Smooth muscle cell of the brain vasculature (primary cell): ENCODE data around the gene HOTAIR.

Experiments used
- DNase-seq: peaks from one replicate; pipeline ENCODE4 v3.0.0-alpha.2; 2012; ENCODE audit warnings: low read depth, low spot score

HOTAIR gene

GRCh38 chr12:53988541-53989226 is 13.9 kb upstream of the HOTAIR start:
- no peak for DNase-seq

GRCh38 chr12:53987787-53988230 is 13.1 kb upstream of the HOTAIR start:
- DNase-seq, result no peak

GRCh38 chr12:53986686-53987483 is 12.1 kb upstream of the HOTAIR start:
- no peak for DNase-seq

DNA sequence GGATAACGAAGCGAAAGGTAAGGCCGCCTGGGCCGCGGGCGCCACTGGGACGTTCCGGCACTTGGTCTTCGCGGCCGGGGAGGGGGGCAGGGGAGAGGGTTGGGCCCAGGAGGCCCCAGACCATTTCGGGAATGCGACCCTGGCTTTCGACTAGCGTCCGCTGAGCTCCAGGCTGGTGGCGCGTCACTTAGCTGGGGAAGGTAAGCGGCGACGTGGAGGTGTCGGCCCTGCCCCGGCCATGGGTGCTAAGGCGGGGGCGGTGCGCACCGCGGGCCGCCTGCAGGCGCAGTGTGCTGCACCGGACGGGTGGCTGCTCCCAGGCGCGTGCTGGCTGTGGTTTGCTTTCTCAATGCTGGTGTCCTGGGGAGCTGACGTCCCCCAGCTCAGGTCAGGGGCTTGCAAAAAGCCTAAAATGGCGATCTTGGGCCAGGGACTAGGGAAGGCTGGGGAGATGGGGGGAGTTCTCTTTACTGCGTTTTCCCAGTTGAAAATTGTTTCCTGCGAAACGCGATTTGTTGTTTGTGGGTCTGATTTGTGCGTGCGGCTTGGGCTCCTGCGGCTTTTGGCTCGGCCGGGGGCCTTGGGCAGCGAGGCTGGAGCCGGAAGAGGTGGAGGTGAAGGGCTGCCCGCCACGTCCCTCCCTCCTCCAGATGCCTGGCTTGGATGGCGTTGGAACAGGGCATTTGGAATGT is 11.4 kb upstream of the HOTAIR start:
- DNase-seq, result no peak

- no peak for DNase-seq
These were observed 10.9 kb upstream of the HOTAIR start for GRCh38 chr12:53985692-53985993.

GRCh38 chr12:53984901-53985691 is 10.3 kb upstream of the HOTAIR start, which contains the start of gene HOXC10:
Gene HOXC10, plus strand, starts transcription at chr12:53985146. Its CDS starts 114 bp downstream, at chr12:53985260.
- DNase-seq, result no peak

DNA sequence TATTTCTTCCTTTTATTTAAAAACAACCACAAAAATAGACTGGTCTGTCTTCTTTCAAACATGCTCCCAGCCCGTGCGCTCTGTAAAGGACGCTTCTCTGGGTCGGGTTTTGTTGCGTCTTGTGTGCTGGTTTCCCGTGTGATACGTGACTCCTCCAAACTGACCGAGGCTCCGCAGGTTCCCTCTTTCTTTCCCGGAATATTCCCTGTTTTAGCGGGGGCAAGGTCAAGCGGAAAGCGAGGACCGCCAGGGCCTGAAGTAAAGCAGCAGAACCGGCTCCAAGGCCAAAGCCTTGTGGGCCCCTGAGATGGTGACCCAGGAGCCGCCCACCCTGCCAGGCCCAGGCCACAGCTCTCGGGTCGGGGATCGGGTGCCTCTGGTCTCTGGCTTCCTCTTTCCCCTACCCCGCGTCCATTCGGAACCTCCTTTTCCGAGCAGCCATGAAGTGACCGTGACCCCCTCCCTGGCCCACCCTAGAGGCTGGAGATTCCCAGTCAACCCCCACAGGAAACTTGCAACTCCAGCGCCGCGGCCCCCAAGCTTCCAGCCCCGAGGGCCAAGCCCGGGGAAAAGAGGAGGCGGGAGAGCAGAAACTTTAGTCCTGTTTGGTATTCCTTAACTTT is 9.3 kb upstream of the HOTAIR start:
- no peak for DNase-seq

- no peak for DNase-seq
These were observed 8.8 kb upstream of the HOTAIR start for GRCh38 chr12:53983568-53983949.

DNA sequence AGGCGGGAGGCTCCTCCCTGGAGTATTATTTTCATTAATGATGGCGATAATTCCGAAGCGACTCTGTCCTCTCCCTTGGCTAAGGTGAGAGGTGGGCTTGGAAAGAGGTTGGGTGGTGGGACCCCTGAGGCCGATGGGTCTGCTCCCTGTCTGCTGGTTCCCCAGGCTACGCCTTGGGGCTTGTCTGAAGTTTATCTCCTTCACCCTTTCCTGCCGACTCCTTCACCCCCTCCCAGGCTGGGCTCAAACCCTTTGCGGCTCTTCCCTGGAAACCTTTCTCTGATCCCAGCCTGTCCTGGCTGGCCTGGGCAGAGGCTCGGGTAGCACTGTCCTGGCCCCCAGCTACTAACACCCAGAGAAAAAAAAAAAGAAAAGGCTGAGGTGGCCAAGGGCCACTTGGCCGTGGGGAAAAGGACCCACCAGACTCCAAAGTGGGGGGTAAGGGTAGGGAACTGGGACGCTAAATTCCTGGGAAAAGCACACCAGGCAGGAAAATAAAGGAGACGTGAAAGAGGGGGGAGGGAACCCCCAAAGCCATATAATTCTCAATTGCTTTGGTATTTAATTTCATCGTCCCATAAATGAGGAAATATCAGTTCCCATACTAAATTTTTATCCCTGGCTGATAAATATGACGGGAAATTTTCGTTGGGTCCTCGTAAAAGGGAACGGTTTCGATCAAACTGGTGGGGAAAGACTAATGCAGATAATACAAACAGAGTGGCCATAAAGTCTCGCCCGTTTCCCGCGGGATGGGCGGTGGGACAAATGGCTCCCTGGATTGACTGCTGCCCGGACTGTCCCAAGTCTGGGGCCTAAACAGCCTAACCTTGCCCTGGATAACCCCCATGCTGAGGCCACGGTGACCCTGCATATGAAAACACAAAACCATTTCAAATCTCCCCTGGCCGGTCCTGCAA is 8.2 kb upstream of the HOTAIR start:
- no peak for DNase-seq

- no peak for DNase-seq
These were observed 7.1 kb upstream of the HOTAIR start for GRCh38 chr12:53981634-53982565.

DNA sequence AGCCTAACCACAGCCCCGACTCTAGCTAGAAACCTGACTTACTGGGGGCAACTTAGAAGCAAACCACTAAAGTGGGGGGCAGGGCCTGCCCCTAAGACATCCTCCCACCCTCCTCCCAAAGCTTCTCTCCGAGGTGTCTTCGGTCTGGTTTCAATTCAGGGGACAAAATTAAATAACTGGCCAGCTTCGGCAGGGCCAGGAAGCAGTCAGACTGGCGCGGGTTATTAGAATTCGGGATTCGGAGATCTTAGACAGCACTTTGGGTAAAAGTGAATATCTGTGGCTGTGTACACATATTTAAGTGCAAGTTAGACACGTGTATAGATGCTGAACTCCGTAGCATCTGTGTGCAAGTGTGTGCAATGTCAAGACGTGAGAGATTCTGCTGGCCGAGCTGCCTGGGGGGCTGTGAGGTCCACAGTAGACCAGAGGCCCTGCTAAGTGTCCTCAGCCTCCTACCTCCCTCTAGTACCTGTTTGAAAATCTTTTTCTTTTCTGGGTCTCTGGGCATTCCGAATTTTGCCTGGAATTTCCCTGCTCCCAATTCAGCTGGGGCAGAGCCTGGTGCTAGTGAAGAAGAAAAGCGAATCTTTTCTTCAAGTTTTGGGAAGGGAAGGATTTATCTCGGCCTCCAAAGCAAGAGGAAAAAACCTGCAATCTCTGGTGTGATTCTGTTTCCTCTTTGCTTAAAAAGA is 6.2 kb upstream of the HOTAIR start:
- no peak for DNase-seq

- DNase-seq, result no peak
These were observed 5.5 kb upstream of the HOTAIR start for GRCh38 chr12:53980104-53980801.

GRCh38 chr12:53978477-53979356 is 4.0 kb upstream of the HOTAIR start:
- no peak for DNase-seq

DNA sequence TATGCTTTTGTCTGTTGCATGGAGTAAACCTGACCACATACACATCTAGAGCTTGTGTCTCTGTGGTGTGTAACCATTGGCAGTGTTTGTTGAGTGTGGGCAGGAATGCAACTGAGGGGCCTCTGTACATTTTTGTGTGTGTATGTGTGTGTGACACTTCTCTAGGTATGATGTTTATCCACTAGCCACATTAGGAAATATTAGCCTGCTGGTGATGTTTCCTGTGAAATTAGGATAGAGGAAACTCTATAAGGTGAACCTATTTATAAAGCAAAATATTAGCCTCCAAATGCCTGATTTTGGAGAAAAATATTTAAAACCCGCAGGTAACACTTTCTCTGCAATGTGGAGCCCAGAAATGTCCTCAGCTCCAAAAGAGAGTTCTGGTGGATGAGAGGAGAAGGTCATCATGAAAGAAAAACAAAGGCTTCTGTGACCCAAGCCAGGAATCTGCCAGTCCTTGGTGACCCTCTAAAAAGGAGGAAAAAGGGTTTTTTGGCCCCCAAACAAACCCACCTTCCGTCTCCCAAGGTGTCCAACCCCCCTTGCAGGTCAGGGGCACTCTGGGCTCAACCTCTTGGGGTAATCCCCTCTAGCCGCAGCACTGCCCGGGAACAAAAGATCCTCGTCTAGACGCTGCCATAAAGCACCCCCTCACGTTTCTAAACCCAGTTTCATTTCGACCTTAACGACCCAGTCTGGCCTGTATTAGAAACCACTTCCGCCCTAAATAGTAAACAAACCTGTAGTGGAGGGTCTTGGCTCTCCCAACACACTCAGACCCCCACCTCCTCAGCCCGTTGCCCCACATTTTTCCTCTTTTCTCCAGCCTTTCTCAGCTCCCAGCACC is 3.1 kb upstream of the HOTAIR start:
- DNase-seq, result no peak

DNA sequence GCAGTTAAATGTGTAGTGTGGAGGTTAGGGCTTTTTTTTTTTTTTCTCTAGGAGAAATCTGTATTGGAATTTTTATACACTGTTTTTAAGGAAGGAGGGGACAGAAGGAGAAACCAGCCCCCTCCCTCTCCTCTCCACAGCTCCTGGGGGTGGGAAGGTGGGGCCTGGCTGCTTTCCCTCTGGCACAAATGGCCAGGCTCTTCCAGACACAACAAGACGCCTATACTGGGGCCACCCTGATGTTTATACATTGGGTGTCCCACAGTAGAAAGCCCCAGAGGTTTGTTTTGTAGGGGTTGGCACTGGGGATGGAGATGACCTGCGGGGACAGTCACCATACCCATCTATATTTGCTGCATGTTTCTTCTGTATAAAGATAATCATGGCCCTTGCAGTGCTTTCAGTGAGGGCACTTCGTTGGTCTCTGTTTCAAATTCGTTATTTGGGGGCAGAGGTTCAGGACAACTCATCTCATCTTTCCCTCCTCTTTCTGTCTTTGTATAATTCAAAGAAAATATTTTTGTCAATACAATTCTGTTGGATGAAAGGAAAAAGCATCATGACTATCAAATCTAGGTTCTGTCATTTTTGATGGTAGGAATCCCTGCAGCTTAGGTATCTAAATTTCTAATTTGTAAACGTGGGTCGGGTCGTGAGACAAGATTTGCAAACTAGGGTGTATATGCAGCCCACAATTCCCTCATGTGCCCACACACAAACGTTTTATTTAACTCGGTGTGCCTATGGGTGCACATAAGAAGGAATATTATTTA is 2.3 kb upstream of the HOTAIR start:
- DNase-seq, result no peak
